Nephron (organoid): ENCODE results near the gene TLX2.

Experiments used
- H3K27ac Mint-ChIP-seq, 3 experiments: 2 replicates each; pipeline ENCODE4 v1.8.0; 2020; ENCODE audit warnings: mixed read lengths in 3 of 3, mild to moderate bottlenecking in 2 of 3, moderate library complexity in 1 of 3
- H3K27me3 Mint-ChIP-seq: 2 replicates; pipeline ENCODE4 v1.8.0; 2021; ENCODE audit warnings: low read depth, mild to moderate bottlenecking, moderate library complexity, mixed read lengths
- H3K36me3 Mint-ChIP-seq: 2 replicates; pipeline ENCODE4 v1.8.0; 2020; ENCODE audit warnings: low read depth, mixed read lengths
- H3K4me1 Mint-ChIP-seq: 2 replicates; pipeline ENCODE4 v1.8.0; 2020; ENCODE audit warnings: mixed read lengths
- H3K4me3 Mint-ChIP-seq, 3 experiments: 2 replicates each; pipeline ENCODE4 v1.8.0; 2020; ENCODE audit warnings: mild to moderate bottlenecking in 3 of 3, mixed read lengths in 3 of 3, moderate library complexity in 2 of 3
- H3K9me3 Mint-ChIP-seq: 2 replicates; pipeline ENCODE4 v1.8.0; 2020; ENCODE audit warnings: mixed read lengths
- CTCF ChIP-seq, 3 experiments: fragments of 200-600 bp; sonication (generic); IDR thresholded peaks; one replicate each; pipeline ENCODE4 v1.5.0; 2021; ENCODE audit warnings: antibody characterized with exemption in 3 of 3; ENCODE audit not compliant: unreplicated experiment in 3 of 3

TLX2 gene

GRCh38 chr2:74529357-74530238, 15.3 kb downstream of the TLX2 start, which contains the start of the genes AUP1 and HTRA2:
Gene AUP1 (minus strand): TSS chr2:74529706. CDS start chr2:74529629, 77 bp downstream.
Gene HTRA2 (plus strand): TSS chr2:74529933. CDS start chr2:74530007, 74 bp downstream.
- Mint-ChIP-seq H3K4me3 (peak within 1 kb of the TSS; percentile 97 to 99 (median 99)), H3K27ac (peak within 1 kb of the TSS; percentile 82 to 96 (median 88)), H3K36me3 (peaks cover 31% of the 10 kb centered on the region), H3K4me1 (peaks cover 25% of the 10 kb centered on the region), H3K27me3 (no peaks in the 10 kb centered on the region), H3K9me3 (no peaks in the 10 kb centered on the region)
- no peak for TF ChIP-seq CTCF (IDR thresholded peaks at IDR 0.05; ENCODE audit: unreplicated experiment in 3 of 3)

- Mint-ChIP-seq H3K4me1 (peaks cover 25% of the 10 kb centered on the region), H3K27me3 (no peaks in the 10 kb centered on the region), H3K27ac (peak overlapping the region in 2 of 3 experiments; percentile 52 to 57), H3K9me3 (no peaks in the 10 kb centered on the region), H3K36me3 (peaks cover 31% of the 10 kb centered on the region), H3K4me3 (peak overlapping the region; percentile 97 to 99 (median 99))
- TF ChIP-seq CTCF (IDR thresholded peaks at IDR 0.05; ENCODE audit: unreplicated experiment in 3 of 3), result no peak
These were observed 16.3 kb downstream of the TLX2 start for GRCh38 chr2:74530239-74531187.

GRCh38 chr2:74531666-74532065, 17.4 kb downstream of the TLX2 start:
- no peaks in the 10 kb centered on the region for H3K9me3 Mint-ChIP-seq
- no peaks in the 10 kb centered on the region for H3K27me3 Mint-ChIP-seq
- H3K27ac Mint-ChIP-seq, result peak overlapping the region in 1 of 3 experiments; percentile 6
- peak overlapping the region; percentile 67 to 99 (median 97) for H3K4me3 Mint-ChIP-seq
- TF ChIP-seq CTCF (IDR thresholded peaks at IDR 0.05; ENCODE audit: unreplicated experiment in 3 of 3), result no peak
- H3K4me1 Mint-ChIP-seq, result peaks cover 25% of the 10 kb centered on the region
- peaks cover 21% of the 10 kb centered on the region for H3K36me3 Mint-ChIP-seq

GRCh38 chr2:74532222-74532621, 18.0 kb downstream of the TLX2 start:
- H3K36me3 Mint-ChIP-seq, result peaks cover 15% of the 10 kb centered on the region
- peaks cover 25% of the 10 kb centered on the region for H3K4me1 Mint-ChIP-seq
- H3K4me3 Mint-ChIP-seq, result peak overlapping the region; percentile 67 to 99 (median 80)

GRCh38 chr2:74533464-74533863, 19.2 kb downstream of the TLX2 start:
- Mint-ChIP-seq H3K4me1 (peaks cover 20% of the 10 kb centered on the region), H3K27me3 (no peaks in the 10 kb centered on the region), H3K9me3 (no peaks in the 10 kb centered on the region), H3K27ac (no peak overlapping the region), H3K36me3 (peaks cover 8% of the 10 kb centered on the region), H3K4me3 (no peak overlapping the region)
- TF ChIP-seq CTCF (IDR thresholded peaks at IDR 0.05; ENCODE audit: unreplicated experiment in 3 of 3), result no peak

More at GRCh38 chr2:74532222-74532621, 18.0 kb downstream of the TLX2 start:
- peak overlapping the region in 2 of 3 experiments; percentile 3 to 6 for H3K27ac Mint-ChIP-seq
- no peaks in the 10 kb centered on the region for H3K9me3 Mint-ChIP-seq
- peak; percentile 15 to 28 (median 23) for TF ChIP-seq CTCF (IDR thresholded peaks at IDR 0.05; ENCODE audit: unreplicated experiment in 3 of 3)
- H3K27me3 Mint-ChIP-seq, result no peaks in the 10 kb centered on the region
